Measurements from ENCODE around the gene BCOR. TPM values are rescaled to one million over a fixed set of nuclear protein-coding genes. Genes with fewer than 3 reads are reported as not detected.

BCOR gene
- total RNA-seq, 2 donors from 2014 or later, result 10.8 to 21.6 TPM

DNA sequence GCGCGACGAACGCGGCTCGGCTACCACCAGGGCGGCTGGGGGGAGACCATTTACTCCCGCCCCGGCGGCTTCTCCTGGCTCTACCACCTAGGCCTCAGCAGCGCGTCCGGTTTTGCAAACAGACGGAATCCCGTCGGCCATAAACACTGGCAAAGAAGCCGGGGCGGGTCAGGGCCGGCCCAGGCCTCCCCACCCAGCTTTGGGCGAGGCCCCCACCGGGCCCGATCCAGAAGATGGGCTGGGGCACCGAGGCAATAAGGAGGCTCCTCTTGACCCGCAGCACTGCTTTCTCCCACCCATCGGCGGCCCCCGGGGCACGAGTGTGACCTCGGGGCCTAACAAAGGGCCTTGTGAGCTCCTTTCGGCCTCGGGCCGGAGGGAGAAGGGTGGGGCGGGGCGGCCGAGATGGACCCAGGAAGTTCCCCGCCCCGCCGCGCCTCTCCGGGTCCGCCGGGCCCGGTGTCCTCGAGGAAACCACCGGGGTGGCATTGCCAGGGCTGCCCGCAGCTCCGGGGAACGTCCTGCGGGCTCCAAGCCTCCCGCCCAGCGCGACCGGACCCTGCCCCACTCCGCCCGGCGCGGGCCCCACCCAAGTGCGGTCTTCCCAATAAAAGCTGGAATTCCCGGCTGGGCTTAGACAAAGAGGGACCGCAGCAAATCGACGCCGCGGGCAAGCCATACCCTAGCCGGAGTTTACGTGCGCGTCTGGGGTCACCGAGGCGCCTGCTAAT is 5.9 kb downstream of the BCOR start:
- intact Hi-C loops (cut with DNase I), result loop anchor here in 1 of 2 donors (10.0 kb wide), 3 partner anchors 173 to 357 kb away; no protein-coding TSS in a partner anchor
- ATAC-seq, result no peak
- DNase-seq, result no peak

DNA sequence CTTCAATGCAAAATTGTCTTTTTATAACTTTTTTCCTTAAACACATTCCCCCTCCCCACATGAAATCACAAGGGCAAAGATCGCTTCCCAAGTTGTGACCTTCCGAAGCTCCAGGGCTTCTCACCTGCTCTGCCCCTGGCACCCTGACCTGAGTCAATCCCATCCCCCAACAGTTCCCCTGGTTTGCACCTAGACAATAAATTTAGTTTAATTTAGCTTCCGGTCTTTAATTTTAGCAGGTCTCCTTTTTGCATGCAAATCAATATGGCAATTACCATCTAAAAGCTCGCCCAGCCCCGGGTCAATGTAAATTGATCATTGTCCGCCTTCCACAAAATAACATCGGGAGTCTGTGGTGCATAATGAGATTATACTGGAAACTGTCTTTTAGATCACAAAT is 6.8 kb downstream of the BCOR start:
- DNase-seq (no peak), ATAC-seq (no peak)
- intact Hi-C loops (cut with DNase I), result loop anchor here in 1 of 2 donors (10.0 kb wide), 3 partner anchors 174 to 356 kb away; no protein-coding TSS in a partner anchor

DNA sequence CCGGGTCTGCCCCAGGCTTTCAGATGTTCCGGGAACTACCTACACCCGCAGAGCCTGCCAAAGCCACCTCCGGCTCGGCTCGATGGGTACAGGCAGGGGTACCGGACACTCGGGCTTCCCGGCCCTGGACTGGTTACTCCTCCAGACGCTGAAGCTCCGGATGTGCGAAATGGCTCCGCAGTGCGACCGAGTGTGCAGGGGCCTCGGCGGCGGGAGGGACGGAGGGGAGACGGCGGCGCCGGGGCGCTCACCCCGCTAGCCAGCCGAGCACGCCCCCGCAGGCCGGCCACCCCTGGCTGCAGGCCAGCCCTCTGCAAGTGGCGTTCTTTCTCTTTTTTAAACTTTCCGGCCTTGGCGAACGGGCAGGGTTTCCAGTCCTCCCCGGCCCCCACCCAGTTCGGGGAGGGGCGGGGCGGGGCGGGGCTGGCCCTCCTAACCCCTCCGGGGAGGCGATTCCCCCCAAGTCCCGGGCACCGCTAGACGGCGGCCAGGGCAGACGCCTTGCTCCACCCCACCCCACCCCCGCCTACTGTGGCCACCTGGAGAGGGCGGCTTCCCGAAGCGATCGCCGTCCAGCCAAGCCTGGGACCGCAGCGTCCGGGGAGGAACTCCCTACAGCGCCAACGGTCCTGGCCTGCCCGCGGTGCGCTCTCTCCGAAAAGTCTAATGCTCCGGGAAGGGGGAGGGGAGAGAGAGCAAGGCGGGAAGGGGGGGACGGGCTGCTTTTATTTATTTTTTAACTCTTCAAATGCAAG is 7.5 kb downstream of the BCOR start:
- DNase-seq (peak; percentile 63), ATAC-seq (peak; percentile 33 to 47)
- intact Hi-C loops (cut with DNase I), result loop anchor here in 1 of 2 donors (10.0 kb wide), 3 partner anchors 175 to 355 kb away; no protein-coding TSS in a partner anchor

DNA sequence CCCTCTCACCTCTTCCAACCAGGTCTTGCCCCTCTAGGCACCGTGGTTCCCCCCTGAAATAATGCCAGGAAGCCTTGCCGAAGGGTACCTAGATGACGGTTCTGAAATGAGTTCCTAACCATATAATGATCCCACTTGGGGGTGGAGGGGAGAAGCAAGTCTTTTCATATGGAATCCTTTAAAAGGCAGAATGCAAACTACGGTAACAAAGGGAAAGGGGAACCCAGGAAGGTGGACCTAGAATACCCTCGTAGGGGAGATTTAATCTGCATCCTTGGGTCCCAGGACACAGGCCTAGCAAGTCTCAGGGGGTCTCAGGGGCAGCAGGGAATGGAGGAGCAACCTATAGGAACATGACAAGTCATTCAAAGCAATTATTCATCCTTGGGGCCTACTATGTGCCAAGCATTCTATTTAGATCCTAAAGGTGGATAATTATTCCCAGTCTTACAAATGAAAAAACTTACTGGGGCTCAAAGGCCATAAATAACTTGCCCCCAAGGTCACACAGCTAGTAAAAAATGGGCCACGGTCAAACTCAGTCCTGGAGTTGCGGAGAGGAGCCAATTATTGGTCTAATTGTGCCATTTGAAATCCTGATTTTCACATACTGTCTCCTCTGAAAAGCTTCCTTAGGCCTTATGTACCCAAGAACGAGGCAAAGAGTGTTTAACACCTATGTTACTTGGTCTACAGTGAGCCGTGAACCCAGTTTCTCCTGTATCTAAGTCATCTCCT is 8.8 kb downstream of the BCOR start:
- ATAC-seq, result no peak
- no peak for DNase-seq
- intact Hi-C loops (cut with DNase I), result no loop called here

DNA sequence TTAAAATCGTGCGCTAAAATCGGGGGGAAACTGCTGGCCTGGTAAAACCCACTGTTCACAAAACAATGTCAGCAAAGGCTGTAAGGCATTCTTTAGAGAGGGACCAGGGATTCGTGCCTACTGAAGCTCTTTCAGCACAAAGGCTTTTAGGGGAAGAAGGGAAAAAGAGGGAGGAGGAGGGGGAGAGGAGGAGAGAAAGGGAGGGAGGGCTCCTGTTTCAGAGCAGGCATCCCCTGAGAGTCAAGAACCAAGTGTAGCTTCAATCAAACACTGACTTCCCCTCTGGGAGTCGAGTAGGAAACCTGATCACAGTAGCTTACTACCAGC is 9.5 kb downstream of the BCOR start:
- DNase-seq (no peak), ATAC-seq (no peak)
- intact Hi-C loops (cut with DNase I), result no loop called here

DNA sequence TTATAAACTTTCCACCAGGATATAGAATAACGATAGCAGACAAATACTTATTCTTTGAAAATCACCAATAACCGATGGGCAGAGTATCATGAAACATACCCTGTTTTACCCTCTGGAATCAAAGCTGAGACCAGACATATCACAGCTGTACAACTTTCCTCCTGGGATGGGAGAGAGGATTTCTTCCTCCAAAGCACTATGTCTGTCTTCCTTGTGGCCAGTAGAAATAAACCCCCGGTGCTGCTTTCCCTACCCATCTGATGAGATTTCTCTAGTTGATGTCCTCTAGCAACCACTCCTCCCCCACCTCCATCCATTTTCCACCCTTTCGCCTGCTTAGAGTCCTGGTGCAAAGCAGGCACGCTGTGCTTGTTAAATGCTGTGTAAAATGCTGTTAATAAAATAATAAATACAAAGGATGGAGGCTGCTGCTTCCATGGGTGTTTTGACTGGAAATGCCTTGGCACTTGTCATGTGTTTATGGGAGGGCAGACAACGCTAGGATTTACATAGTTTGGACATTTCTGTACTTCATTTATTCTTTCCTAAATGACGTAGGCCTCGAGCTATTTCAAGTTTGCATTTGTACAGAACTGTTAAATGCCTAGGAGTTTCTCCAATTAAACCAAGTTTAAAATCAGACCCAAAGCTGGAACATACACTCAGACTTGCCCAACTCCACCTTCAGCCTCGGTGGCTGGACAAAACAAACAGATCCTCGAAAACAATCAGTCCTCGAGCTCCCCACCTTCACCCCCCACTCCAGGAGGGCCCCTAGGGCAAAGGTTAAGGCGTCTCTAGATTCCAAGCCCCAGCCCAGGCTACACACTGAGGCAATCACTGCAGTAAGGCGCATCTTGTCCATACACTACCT is 10.1 kb downstream of the BCOR start:
- ATAC-seq (no peak), DNase-seq (no peak)
- intact Hi-C loops (cut with DNase I), result no loop called here

DNA sequence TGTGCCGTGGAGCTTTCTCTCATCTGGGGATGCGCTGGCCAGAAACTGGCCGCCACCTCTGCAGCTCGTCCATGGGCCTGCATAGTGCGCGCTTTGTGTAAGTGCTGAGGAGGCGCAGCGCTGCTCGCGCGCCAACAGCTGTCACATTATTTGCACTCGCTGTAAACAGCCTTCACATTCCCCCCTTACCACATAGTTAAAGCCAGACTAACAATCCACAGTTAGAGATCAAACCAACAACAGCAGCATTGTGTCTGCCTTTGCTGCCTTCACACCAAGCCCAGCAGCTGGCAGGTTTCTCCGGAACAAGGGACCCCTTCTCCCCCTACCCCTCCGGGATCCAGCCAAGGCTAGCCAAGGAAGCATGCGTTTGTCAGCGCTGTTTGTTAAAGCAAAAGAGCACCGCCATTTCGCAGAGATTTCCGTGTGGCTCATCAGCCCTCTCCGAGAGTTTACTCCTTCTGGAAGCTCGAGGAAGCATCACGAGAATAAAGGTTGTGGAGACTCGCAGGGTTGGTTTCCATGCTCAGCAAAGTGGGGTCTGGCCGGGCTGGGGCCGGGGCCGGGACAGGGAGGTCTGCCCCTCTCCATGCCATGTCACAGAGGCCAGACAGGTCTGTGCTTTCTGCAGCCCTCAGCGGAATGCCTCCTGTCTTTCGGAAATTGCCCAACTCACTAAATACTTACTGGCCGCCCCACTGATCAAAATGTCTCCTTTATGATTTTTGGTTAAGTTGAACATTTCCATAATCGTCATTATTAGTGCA is 11.0 kb downstream of the BCOR start:
- DNase-seq, result no peak
- intact Hi-C loops (cut with DNase I), result no loop called here
- ATAC-seq, result no peak

DNA sequence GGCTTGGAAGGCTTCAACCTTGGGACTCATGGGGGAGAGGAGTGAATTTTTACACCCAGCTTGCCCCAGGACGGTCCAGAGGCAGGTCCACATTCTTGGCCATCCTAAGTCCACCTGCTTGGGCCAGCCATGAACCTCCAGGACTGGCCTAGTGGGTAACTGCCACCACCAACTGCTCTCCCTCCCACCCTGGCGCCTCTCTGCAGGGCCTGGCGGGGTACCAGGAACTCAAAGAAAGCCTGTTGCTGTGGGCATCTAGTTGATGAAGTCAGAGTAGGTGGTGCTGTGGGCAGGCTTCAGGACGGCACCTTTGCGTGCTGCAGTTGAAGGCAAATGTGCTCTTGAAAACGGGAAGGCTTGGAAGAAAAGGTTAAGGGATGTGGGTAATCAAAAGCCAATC is 12.0 kb downstream of the BCOR start:
- ATAC-seq, result no peak
- intact Hi-C loops (cut with DNase I), result no loop called here
- no peak for DNase-seq

DNA sequence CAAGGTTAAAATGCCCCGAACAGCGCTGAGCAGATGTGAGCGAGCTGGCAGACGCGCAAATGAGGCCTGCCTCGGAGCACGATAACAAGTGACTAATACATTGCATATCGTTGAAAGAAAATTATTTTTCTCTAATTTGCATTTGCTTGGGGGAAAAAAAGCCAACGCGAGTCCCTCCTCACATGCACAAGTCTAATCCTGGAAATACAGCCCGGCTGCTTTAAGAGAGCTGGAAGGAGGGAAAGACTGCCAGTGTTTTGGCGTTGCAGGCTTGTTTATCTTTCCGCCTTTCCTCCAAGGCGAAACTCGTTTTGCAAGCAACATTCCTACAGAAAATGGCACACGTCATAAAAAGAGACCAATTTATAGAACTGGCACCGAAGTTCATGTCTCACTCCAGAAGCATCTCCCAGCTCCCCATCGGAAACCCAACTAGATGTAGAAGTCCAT is 12.6 kb downstream of the BCOR start:
- ATAC-seq (peak in 1 of 2 donors; percentile 45), DNase-seq (no peak)
- intact Hi-C loops (cut with DNase I), result no loop called here

DNA sequence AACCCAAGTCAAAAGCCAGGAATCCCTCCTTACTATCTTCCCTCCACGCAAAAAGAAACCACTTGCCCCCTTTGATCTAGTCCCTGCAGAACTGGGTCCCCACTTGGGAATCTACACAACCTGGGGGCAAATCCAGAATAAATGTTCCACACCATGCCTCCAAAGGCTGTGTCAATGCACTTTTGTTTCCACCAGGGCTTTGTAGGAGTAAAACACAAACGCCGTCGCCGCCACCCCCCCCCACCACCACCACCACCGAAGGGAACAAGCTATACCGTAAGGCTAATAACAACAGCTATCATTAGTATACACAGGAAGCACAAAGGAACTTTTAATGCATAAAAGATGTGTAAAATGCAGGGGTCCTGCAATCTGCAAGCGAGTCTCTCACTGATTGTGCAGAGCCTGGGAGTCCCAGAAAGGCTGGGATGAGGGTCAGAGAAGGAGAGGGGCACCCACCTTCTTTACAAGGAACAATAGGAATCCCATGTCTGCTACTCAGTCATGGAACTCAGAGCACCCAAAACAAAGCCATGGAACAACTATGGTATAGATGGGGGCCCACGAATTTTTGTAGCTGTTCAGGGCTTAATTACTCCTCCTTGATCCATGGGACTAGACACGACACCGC is 13.2 kb downstream of the BCOR start:
- DNase-seq (no peak), ATAC-seq (no peak)

DNA sequence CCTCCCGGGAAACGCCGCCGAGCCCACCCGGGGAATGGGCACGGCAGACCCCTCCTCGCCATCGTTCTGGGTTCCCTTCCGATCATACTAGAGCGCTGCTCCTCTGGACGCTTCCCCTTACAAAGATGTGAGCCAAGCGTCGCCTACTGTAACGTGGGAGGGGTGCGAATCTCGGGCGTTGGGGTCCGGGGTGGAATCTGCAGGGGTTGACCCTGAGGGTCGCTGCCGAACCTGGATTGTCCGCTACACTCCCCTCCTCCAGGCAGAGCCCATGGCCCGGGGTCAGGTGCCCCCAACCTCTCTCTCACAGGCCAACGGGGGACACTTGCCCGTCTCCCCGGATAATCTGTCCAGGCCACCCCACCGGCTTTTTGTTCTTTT is 13.8 kb downstream of the BCOR start:
- DNase-seq (no peak), ATAC-seq (no peak)
- intact Hi-C loops (cut with DNase I), result no loop called here

More for the DNA sequence above, 13.2 kb downstream of the BCOR start:
- intact Hi-C loops (cut with DNase I), result no loop called here

DNA sequence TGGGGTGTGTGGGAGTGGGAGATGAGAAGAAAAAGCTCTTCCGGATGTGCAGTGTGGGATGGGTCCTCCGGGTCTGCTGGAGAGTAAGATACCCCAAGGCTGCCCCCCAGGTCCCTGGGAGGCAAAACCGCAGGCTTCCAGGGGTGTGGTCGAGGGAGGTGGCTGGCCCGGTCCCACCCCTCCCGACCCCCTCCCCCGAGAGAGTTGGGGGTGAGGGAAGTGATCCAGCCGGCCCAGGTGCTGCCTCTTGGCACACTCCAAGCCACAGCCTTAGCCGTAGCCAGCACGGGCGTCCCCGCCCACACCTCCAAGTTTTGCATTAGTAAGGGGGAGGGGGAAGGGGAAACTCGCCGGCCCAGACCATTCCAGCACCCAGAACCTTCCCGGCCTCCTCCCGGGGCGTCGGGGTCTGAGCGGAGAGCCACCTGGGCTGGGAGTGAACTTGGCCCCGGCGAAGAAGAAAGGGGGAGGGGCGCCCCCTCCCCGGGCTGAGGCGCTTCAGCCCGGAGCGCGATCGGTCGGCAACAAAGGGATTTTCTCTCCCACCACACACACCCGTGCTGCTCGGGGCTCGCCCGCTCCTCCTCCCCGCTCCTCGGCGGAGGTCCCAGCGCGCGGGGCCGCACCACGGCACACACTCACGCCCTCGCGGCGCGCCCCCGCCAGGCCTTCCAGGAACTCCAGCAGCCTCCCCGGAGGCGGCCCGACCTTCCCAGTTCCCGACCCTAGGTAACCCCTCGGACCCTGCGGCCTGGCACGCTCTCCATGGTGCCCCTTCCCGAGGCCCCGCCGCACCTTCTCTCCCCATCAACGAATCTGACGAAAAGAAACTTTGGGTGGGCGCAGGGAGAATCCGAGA is 14.4 kb downstream of the BCOR start:
- ATAC-seq (peak; percentile 51 to 62), DNase-seq (no peak)
- intact Hi-C loops (cut with DNase I), result no loop called here

DNA sequence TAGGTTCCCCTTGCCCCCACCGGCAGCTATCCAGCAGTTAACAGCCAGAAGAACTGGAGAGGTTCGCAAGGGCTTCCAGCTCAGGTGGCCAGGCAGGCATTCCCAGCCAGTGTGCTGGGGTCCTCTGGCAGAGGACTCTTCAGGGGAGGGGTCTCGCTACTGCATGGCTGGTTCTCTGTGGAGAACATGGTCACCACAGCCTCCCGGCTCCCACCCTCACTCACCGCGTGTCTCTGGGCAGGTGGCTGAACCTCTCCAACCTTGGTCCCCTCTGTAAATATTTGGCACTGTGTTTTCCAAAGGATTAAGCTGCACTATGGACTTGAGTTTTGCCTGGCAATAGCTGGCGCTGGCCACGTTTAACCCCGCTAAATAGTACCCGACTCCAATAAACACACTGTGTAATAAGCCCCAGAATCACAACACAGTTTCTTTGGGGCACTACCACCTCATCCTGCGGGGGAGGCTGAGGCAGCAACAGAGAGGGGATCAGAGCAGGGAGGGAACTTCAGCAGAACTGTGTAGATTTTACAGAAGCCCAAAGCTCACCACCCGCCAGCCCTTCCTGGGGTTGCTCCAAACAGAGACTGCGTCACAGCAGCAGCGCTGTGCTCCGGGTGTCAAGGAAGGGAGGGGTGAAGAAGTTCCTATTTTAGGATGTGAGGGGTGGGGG is 15.2 kb downstream of the BCOR start:
- ATAC-seq, result peak; percentile 41 to 54
- DNase-seq, result no peak
- intact Hi-C loops (cut with DNase I), result no loop called here

DNA sequence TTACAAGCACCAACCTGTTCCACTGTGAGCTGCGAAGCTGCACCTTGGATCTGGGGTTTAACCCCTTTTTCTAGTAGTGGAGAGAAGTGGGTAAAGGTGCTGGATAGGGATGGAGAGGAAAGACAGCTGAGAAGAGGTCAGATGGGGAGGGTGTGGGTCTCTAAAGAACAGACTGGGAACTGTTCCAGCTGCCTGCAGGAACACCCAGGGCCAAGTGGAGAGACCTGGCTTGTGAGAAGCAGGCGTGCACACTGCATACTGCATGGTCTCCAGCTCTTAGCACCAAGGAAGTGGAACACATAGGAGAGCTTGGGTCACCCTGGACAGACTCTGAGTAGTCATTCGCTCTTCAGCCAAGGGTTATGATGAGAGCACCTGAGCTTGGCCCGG is 16.1 kb downstream of the BCOR start:
- no peak for DNase-seq
- intact Hi-C loops (cut with DNase I), result no loop called here
- ATAC-seq, result no peak

DNA sequence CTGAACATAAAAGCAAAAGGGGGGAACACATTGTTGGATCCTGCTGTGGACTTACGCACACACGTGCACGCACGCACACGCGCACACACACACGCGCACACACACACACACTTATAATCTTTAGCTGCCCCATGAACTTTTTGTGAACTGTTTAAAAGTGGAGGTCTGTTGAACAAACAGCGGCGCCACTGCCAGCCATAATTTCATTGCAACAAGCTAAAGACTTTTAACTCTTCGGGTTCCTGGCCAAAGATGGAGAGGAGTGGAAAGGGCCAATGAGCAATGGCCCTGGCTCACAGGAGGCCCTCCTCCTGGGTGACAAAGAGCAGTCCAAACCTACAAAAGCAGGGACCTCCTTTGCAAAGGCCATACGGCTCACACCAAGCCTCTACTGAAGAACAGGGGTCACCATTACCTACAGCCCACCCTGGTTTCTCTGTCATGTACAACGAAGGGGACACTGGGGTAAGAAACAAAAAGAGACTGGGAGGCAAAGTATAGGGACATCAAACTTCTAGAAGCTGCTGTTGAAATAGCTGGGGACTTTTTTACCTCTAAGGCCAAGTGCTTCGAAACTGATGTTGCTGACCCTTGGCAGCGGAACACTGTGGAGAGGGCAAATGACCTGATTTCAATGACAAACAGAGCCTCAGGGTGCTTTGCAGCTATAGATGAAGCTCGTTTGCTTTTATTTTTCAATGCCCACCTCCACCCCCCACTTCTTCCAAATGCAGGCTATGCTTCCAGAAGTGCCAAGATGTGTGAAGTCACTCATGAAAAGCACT is 16.7 kb downstream of the BCOR start:
- intact Hi-C loops (cut with DNase I), result no loop called here
- no peak for ATAC-seq
- no peak for DNase-seq

DNA sequence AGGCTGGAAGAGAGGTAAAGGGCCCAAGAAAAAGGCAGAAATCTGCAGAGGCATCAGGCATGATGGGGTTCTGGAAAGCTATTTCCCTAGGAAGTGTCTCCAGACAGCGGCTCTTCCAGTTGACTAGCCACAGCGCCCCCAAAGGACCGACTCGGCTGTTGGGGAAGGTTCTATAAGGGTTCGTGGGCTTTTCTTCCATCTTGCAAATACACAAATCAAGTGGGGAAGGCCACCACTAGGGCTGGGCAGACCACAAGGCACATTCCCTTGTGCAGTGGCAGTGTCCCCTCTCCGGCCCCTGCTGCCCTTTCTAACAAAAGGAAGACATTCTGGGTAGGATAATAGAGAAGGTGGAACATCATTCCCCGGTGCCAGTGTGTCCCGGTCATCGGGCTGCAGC is 18.2 kb downstream of the BCOR start:
- intact Hi-C loops (cut with DNase I), result no loop called here
- ATAC-seq (no peak), DNase-seq (no peak)

All from left cardiac atrium (tissue), 4 donors.